Stimulated activated CD8-positive, alpha-beta memory T cell treated with anti-CD3 and anti-CD28 coated beads, Interleukin-4, amount 100 ng/mL, for 1 hour (primary cell): ENCODE measurements around the gene LPAR5.

Source experiments
- DNase-seq, 2 donors: peaks; one replicate each; pipeline ENCODE4 v3.0.0-alpha.2; 2020; ENCODE audit warnings: low read depth in 2 of 2, low spot score in 1 of 2

The LPAR5 gene

GRCh38 chr12:6635856-6636531, at the start of gene LPAR5:
LPAR5 (minus strand) TSS chr12:6635959; CDS start chr12:6621248, 14,711 bp downstream.
- DNase-seq = no peak

GRCh38 chr12:6684609-6685008, 48.9 kb upstream of the LPAR5 start:
- no peak for DNase-seq

GRCh38 chr12:6676962-6677361, 41.2 kb upstream of the LPAR5 start:
- DNase-seq = no peak

GRCh38 chr12:6672143-6672542, 36.4 kb upstream of the LPAR5 start:
- no peak for DNase-seq

GRCh38 chr12:6667559-6668210, 31.9 kb upstream of the LPAR5 start:
- DNase-seq = no peak

GRCh38 chr12:6666211-6666610, 30.5 kb upstream of the LPAR5 start:
- no peak for DNase-seq

GRCh38 chr12:6664902-6665301, 29.1 kb upstream of the LPAR5 start:
- no peak for DNase-seq

GRCh38 chr12:6662906-6663742, 27.4 kb upstream of the LPAR5 start, which contains the start of gene ING4:
ING4 (minus strand) TSS chr12:6663119; CDS start chr12:6663101, 18 bp downstream.
- peak; percentile 84 to 90 for DNase-seq

- no peak for DNase-seq
These were observed 26.8 kb upstream of the LPAR5 start for GRCh38 chr12:6662602-6662905.

- DNase-seq = no peak
These were observed 18.2 kb upstream of the LPAR5 start for GRCh38 chr12:6653987-6654386.

GRCh38 chr12:6653342-6653741, 17.6 kb upstream of the LPAR5 start:
- DNase-seq = no peak

- DNase-seq = no peak
These were observed 16.6 kb upstream of the LPAR5 start for GRCh38 chr12:6652391-6652790.

GRCh38 chr12:6650832-6651231, 15.1 kb upstream of the LPAR5 start:
- DNase-seq = no peak

- DNase-seq = no peak
These were observed 11.4 kb upstream of the LPAR5 start, which contains the start of gene ACRBP for GRCh38 chr12:6647083-6647604. ACRBP (minus strand) TSS chr12:6647432; CDS start chr12:6647366, 66 bp downstream.

GRCh38 chr12:6646276-6647082, 10.7 kb upstream of the LPAR5 start:
- DNase-seq = no peak

GRCh38 chr12:6644903-6645302, 9.1 kb upstream of the LPAR5 start:
- no peak for DNase-seq

- no peak for DNase-seq
These were observed 8.5 kb upstream of the LPAR5 start for GRCh38 chr12:6644257-6644596.

- DNase-seq = no peak
These were observed 8.0 kb upstream of the LPAR5 start for GRCh38 chr12:6643569-6644256.

GRCh38 chr12:6641131-6641530, 5.4 kb upstream of the LPAR5 start:
- no peak for DNase-seq

- DNase-seq = no peak
These were observed 4.7 kb upstream of the LPAR5 start for GRCh38 chr12:6640497-6640896.
